GM18868 (cell line): ENCODE results near the gene OR2J2.
"Not testable (repeated sequence)": the region's sequence is repeated elsewhere in the genome, so short reads cannot be mapped to it uniquely, and the experiment has no call there.

ENCODE experiments used
- ATAC-seq: cut with Tn5 transposase; IDR thresholded peaks from one replicate; pipeline ENCODE4 v1.9.1; 2021; ENCODE audit warnings: mild to moderate bottlenecking, moderate library complexity; ENCODE audit not compliant: unreplicated experiment

The OR2J2 gene

DNA sequence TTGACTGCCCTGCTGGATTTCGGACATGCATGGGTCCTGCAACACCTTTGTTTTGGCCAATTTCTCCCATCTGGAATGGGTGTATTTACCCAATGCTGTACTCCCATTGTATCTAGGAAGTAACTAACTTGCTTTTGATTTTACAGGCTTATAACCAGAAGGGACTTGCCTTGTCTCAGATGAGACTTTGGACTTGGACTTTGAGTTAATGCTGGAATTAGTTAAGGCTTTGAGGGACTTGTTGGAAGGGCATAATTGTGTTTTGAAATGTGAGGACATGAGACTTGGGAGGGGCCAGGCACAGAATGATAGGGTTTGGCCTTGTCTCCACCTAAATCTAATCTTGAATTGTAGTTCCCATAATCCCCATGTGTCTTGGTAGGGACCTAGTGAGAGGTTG, 47.3 kb downstream of the OR2J2 start:
- ATAC-seq = not testable (repeated sequence)
